Lower leg skin (tissue), 4 donors: ENCODE results near the gene ANXA1. TPM values are rescaled to one million over a fixed set of nuclear protein-coding genes. Genes with fewer than 3 reads are reported as not detected.

Experiments
- DNase-seq, 2 donors: peaks; one replicate each; pipeline ENCODE4 v3.0.0-alpha.2; 2019; ENCODE audit warnings: low spot score in 2 of 2
- H3K4me3 ChIP-seq: fragments of 200-600 bp; sonication (generic); 2 replicates; pipeline ENCODE4 v1.5.1; 2017; ENCODE audit warnings: mild to moderate bottlenecking, low read depth; ENCODE audit not compliant: poor library complexity, severe bottlenecking
- CTCF ChIP-seq, 3 donors: fragments of 450-650 bp; IDR thresholded peaks; one replicate each; pipeline ENCODE4 v1.5.1; 2016; ENCODE audit warnings: antibody characterized with exemption in 3 of 3, mild to moderate bottlenecking in 3 of 3, moderate library complexity in 2 of 3
- POLR2A ChIP-seq, 2 donors: fragments of 450-650 bp; IDR thresholded peaks; one replicate each; pipeline ENCODE4 v1.6.1; 2016 to 2017; ENCODE audit warnings: antibody characterized with exemption in 2 of 2, mild to moderate bottlenecking in 1 of 2, moderate library complexity in 1 of 2
- WGBS, 2 donors: methylation state at CpG; one replicate each; pipeline ENCODE4 v1.1.5; 2018; 5-methylcytosine and 5-hydroxymethylcytosine counted together
- intact Hi-C: fragments of 100-400 bp; cut with DNase I; formaldehyde crosslinking; loops from one replicate; pipeline ENCODE4 v1.15.0; 2023; ENCODE audit warnings: low total_unique reads
- total RNA-seq, 4 donors: library from RNA; depleted of rRNA; stranded (reverse); fragments of >200 nt; gene quantifications; one replicate each; pipeline ENCODE4 v1.1.0, GENCODE V29; 2016

Gene ANXA1
- total RNA-seq, 4 donors from 2014 or later = 146 to 284 (median 173) TPM

- 93 to 97% methylated on average over 3 of the region's 3 CpGs for WGBS, 2 donors
- no peak overlapping the region for H3K4me3 ChIP-seq
- intact Hi-C loops = no loop called here
- no peak for DNase-seq
- TF ChIP-seq CTCF (IDR thresholded peaks at IDR 0.05) (no peak), POLR2A (IDR thresholded peaks at IDR 0.05) (no peak)
Measured at GRCh38 chr9:73166468-73166867, 14.8 kb downstream of the ANXA1 start.

GRCh38 chr9:73167614-73168013, 15.9 kb downstream of the ANXA1 start:
- intact Hi-C loops = no loop called here
- DNase-seq = no peak
- no peak overlapping the region for H3K4me3 ChIP-seq
- TF ChIP-seq CTCF (IDR thresholded peaks at IDR 0.05) (no peak), POLR2A (IDR thresholded peaks at IDR 0.05) (no peak)
- WGBS, 2 donors = 42 to 44% methylated on average over 4 of the region's 4 CpGs

- intact Hi-C loops = no loop called here
- no peak for DNase-seq
- WGBS, 2 donors = 81 to 85% methylated on average over 5 of the region's 5 CpGs
Measured at GRCh38 chr9:73168298-73168934, 16.8 kb downstream of the ANXA1 start.

GRCh38 chr9:73170185-73170957, 18.7 kb downstream of the ANXA1 start:
- H3K4me3 ChIP-seq = no peak overlapping the region
- TF ChIP-seq CTCF (IDR thresholded peaks at IDR 0.05) (no peak), POLR2A (IDR thresholded peaks at IDR 0.05) (no peak)
- intact Hi-C loops = no loop called here
- 96% methylated on average over 3 of the region's 3 CpGs for WGBS, 2 donors
- no peak for DNase-seq

More at GRCh38 chr9:73168298-73168934, 16.8 kb downstream of the ANXA1 start:
- no peak overlapping the region for H3K4me3 ChIP-seq
- TF ChIP-seq CTCF (IDR thresholded peaks at IDR 0.05) (no peak), POLR2A (IDR thresholded peaks at IDR 0.05) (no peak)

- DNase-seq = no peak
- TF ChIP-seq POLR2A (IDR thresholded peaks at IDR 0.05) (no peak), CTCF (IDR thresholded peaks at IDR 0.05) (no peak)
- intact Hi-C loops = no loop called here
- no peak overlapping the region for H3K4me3 ChIP-seq
- 71 to 92% methylated on average over 3 of the region's 3 CpGs for WGBS, 2 donors
Measured at GRCh38 chr9:73172901-73173215, 21.2 kb downstream of the ANXA1 start.
